ENCODE results near the gene ARHGEF9. TPM values are rescaled to one million over a fixed set of nuclear protein-coding genes. Genes with fewer than 3 reads are reported as not detected.

The ARHGEF9 gene
- total RNA-seq, 1 experiment from 2014 or later: 26.3 TPM

- H3K27me3 Mint-ChIP-seq (ENCODE audit: unreplicated experiment): no peaks in the 10 kb centered on the region
- BruUV-seq (replicated peaks): no TSS peak
These were observed 2.5 kb downstream of the ARHGEF9 start for GRCh38 chrX:63782515-63782914.

GRCh38 chrX:63768760-63769159 lies 16.3 kb downstream of the ARHGEF9 start:
- BruUV-seq (replicated peaks): no TSS peak
- H3K27ac Mint-ChIP-seq (ENCODE audit: unreplicated experiment): no peak overlapping the region
- no peak overlapping the region for H3K4me3 Mint-ChIP-seq (ENCODE audit: low read depth, unreplicated experiment)
- H3K36me3 Mint-ChIP-seq (ENCODE audit: insufficient read depth, unreplicated experiment): no peaks in the 10 kb centered on the region
- intact Hi-C loops (cut with micrococcal nuclease; ENCODE audit: unreplicated experiment): no loop called here
- CTCF ChIA-PET: no interaction called here
- no peaks in the 10 kb centered on the region for H3K9me3 Mint-ChIP-seq (ENCODE audit: low read depth, unreplicated experiment)
- no peak for DNase-seq
- H3K4me1 Mint-ChIP-seq (ENCODE audit: low read depth, unreplicated experiment): no peaks in the 10 kb centered on the region
- TF ChIP-seq CTCF (IDR thresholded peaks at IDR 0.05; ENCODE audit: unreplicated experiment): no peak
- H3K27me3 Mint-ChIP-seq (ENCODE audit: unreplicated experiment): no peaks in the 10 kb centered on the region

More at GRCh38 chrX:63782515-63782914, 2.5 kb downstream of the ARHGEF9 start:
- CTCF ChIA-PET: no interaction called here
- H3K9me3 Mint-ChIP-seq (ENCODE audit: low read depth, unreplicated experiment): no peaks in the 10 kb centered on the region
- no peak overlapping the region for H3K4me3 Mint-ChIP-seq (ENCODE audit: low read depth, unreplicated experiment)
- H3K36me3 Mint-ChIP-seq (ENCODE audit: insufficient read depth, unreplicated experiment): no peaks in the 10 kb centered on the region
- H3K27ac Mint-ChIP-seq (ENCODE audit: unreplicated experiment): no peak overlapping the region
- no peaks in the 10 kb centered on the region for H3K4me1 Mint-ChIP-seq (ENCODE audit: low read depth, unreplicated experiment)
- DNase-seq: no peak
- intact Hi-C loops (cut with micrococcal nuclease; ENCODE audit: unreplicated experiment): no loop called here
- TF ChIP-seq CTCF (IDR thresholded peaks at IDR 0.05; ENCODE audit: unreplicated experiment): no peak

GRCh38 chrX:63765712-63766111 lies 19.3 kb downstream of the ARHGEF9 start:
- BruUV-seq (replicated peaks): no TSS peak

GRCh38 chrX:63764946-63765345 lies 20.1 kb downstream of the ARHGEF9 start:
- no peak for DNase-seq
- BruUV-seq (replicated peaks): no TSS peak
- no peak overlapping the region for H3K27ac Mint-ChIP-seq (ENCODE audit: unreplicated experiment)
- no peaks in the 10 kb centered on the region for H3K27me3 Mint-ChIP-seq (ENCODE audit: unreplicated experiment)
- H3K9me3 Mint-ChIP-seq (ENCODE audit: low read depth, unreplicated experiment): no peaks in the 10 kb centered on the region
- H3K36me3 Mint-ChIP-seq (ENCODE audit: insufficient read depth, unreplicated experiment): no peaks in the 10 kb centered on the region
- no peaks in the 10 kb centered on the region for H3K4me1 Mint-ChIP-seq (ENCODE audit: low read depth, unreplicated experiment)
- intact Hi-C loops (cut with micrococcal nuclease; ENCODE audit: unreplicated experiment): no loop called here
- no peak overlapping the region for H3K4me3 Mint-ChIP-seq (ENCODE audit: low read depth, unreplicated experiment)
- CTCF ChIA-PET: interaction anchor here (0.5 kb wide), 1 partner anchor 9 kb away, joined by 4 read pairs; no protein-coding TSS in a partner anchor
- TF ChIP-seq CTCF (IDR thresholded peaks at IDR 0.05; ENCODE audit: unreplicated experiment): no peak

More at GRCh38 chrX:63765712-63766111, 19.3 kb downstream of the ARHGEF9 start:
- Mint-ChIP-seq H3K36me3 (ENCODE audit: insufficient read depth, unreplicated experiment) (no peaks in the 10 kb centered on the region), H3K9me3 (ENCODE audit: low read depth, unreplicated experiment) (no peaks in the 10 kb centered on the region), H3K27me3 (ENCODE audit: unreplicated experiment) (no peaks in the 10 kb centered on the region), H3K27ac (ENCODE audit: unreplicated experiment) (no peak overlapping the region), H3K4me1 (ENCODE audit: low read depth, unreplicated experiment) (no peaks in the 10 kb centered on the region), H3K4me3 (ENCODE audit: low read depth, unreplicated experiment) (no peak overlapping the region)
- TF ChIP-seq CTCF (IDR thresholded peaks at IDR 0.05; ENCODE audit: unreplicated experiment): no peak
- intact Hi-C loops (cut with micrococcal nuclease; ENCODE audit: unreplicated experiment): no loop called here
- DNase-seq: no peak
- CTCF ChIA-PET: no interaction called here
